Measurements from ENCODE around the gene MGAM2.
"Not testable (repeated sequence)": the region's sequence is repeated elsewhere in the genome, so short reads cannot be mapped to it uniquely, and the experiment has no call there.

Gene MGAM2

DNA sequence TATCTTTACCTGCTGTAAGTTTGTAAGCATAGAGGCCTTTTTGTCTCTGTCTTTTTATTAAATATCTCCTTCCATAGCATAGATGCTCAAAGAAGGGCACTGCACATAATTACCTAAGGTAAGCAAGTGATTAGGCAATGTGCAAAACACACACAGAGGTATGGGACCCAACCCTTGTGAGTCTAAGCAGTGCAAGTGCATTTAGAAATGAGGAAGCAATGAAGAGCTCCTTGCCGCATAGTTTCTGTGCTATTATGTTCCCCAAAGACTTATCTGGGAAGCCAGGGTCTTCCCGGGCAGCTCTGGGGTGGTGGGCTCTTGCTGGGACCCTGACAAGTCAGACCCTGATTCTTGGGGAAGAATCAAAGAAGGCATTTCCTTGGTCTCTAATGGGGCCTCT lies 13.5 kb upstream of the MGAM2 start:
- no peak for TF ChIP-seq POLR2AphosphoS5 (IDR thresholded peaks at IDR 0.05; ENCODE audit: low read depth)
- Histone ChIP-seq H3K27me3 (ENCODE audit: insufficient read depth, poor library complexity, severe bottlenecking) (no peaks in the 10 kb centered on the region), H3K4me3 (replicated peaks; ENCODE audit: insufficient read depth, low read length) (no peak overlapping the region), H3K27ac (replicated peaks) (no peak overlapping the region)
- DNase-seq (ENCODE audit: low read depth in 1 of 2, low spot score in 1 of 2): peak in 1 of 2 experiments; percentile 61

- not testable (repeated sequence) for DNase-seq (ENCODE audit: low read depth in 1 of 2, low spot score in 1 of 2); H3K4me3 ChIP-seq (replicated peaks; ENCODE audit: insufficient read depth, low read length)
Measured at GRCh38 chr7:142099347-142099746, 12.2 kb upstream of the MGAM2 start.

GRCh38 chr7:142100634-142101033 lies 10.9 kb upstream of the MGAM2 start:
- no peaks in the 10 kb centered on the region for H3K27me3 ChIP-seq (ENCODE audit: insufficient read depth, poor library complexity, severe bottlenecking)
- TF ChIP-seq POLR2AphosphoS5 (IDR thresholded peaks at IDR 0.05; ENCODE audit: low read depth) (no peak), SPI1 (IDR thresholded peaks at IDR 0.05; ENCODE audit: borderline replicate concordance, low read depth) (no peak; the same call in 1 of the 2 replicates), REST (IDR thresholded peaks at IDR 0.05; ENCODE audit: insufficient replicate concordance, low read depth) (no peak)
- TF ChIP-seq, protein P1, sequence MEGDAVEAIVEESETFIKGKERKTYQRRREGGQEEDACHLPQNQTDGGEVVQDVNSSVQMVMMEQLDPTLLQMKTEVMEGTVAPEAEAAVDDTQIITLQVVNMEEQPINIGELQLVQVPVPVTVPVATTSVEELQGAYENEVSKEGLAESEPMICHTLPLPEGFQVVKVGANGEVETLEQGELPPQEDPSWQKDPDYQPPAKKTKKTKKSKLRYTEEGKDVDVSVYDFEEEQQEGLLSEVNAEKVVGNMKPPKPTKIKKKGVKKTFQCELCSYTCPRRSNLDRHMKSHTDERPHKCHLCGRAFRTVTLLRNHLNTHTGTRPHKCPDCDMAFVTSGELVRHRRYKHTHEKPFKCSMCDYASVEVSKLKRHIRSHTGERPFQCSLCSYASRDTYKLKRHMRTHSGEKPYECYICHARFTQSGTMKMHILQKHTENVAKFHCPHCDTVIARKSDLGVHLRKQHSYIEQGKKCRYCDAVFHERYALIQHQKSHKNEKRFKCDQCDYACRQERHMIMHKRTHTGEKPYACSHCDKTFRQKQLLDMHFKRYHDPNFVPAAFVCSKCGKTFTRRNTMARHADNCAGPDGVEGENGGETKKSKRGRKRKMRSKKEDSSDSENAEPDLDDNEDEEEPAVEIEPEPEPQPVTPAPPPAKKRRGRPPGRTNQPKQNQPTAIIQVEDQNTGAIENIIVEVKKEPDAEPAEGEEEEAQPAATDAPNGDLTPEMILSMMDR (IDR thresholded peaks at IDR 0.05; ENCODE audit: insufficient read depth, low read length): no peak
- DNase-seq (ENCODE audit: low read depth in 1 of 2, low spot score in 1 of 2): no peak
- H3K27ac ChIP-seq (replicated peaks): no peak overlapping the region
- H3K4me3 ChIP-seq (replicated peaks; ENCODE audit: insufficient read depth, low read length): no peak overlapping the region

More at GRCh38 chr7:142099347-142099746, 12.2 kb upstream of the MGAM2 start:
- not testable (repeated sequence) for H3K27me3 ChIP-seq (ENCODE audit: insufficient read depth, poor library complexity, severe bottlenecking); H3K27ac ChIP-seq (replicated peaks)

DNA sequence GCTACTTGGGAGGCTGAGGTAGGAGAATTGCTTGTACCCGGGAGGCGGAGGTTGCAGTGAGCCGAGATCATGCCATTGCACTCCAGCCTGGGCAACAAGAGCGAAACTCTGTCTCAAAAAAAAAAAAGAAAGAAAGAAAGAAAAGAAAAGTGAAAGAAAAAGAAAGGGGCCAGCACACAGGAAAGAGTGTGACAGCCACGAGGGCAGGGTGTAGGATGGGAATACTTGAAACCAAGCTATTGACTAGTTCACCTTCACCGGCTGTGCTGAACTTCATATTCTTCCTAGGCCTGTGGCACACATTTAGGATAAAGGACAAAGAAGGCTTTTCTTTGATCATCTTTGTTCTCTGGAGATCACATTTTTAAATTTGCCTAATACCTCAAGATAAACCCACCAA lies 9.7 kb upstream of the MGAM2 start:
- not testable (repeated sequence) for DNase-seq (ENCODE audit: low read depth in 1 of 2, low spot score in 1 of 2); H3K4me3 ChIP-seq (replicated peaks; ENCODE audit: insufficient read depth, low read length); H3K27ac ChIP-seq (replicated peaks); H3K27me3 ChIP-seq (ENCODE audit: insufficient read depth, poor library complexity, severe bottlenecking)

GRCh38 chr7:142104550-142105527 lies 6.7 kb upstream of the MGAM2 start:
- Histone ChIP-seq H3K27ac (replicated peaks) (peak overlapping the region; percentile 88), H3K27me3 (ENCODE audit: insufficient read depth, poor library complexity, severe bottlenecking) (no peaks in the 10 kb centered on the region), H3K4me3 (replicated peaks; ENCODE audit: insufficient read depth, low read length) (peak overlapping the region; percentile 25)
- TF ChIP-seq REST (IDR thresholded peaks at IDR 0.05; ENCODE audit: insufficient replicate concordance, low read depth) (peak; percentile 72), GABPA (IDR thresholded peaks at IDR 0.05; ENCODE audit: low read depth) (no peak), POLR2AphosphoS5 (IDR thresholded peaks at IDR 0.05; ENCODE audit: low read depth) (peak; percentile 73)
- peak; percentile 70 to 94 for DNase-seq (ENCODE audit: low read depth in 1 of 2, low spot score in 1 of 2)

All from HL-60 (cell line).